NCI-H460 (cell line): Measurements from ENCODE around the gene TOM1. TPM values are rescaled to one million over a fixed set of nuclear protein-coding genes. Genes with fewer than 3 reads are reported as not detected.
A peak's percentile ranks its signal among the peaks of the same experiment; 100 is the strongest.

Experiments
- DNase-seq: peaks from one replicate; pipeline ENCODE4 v3.0.0-alpha.2; 2016; ENCODE audit warnings: low read depth; ENCODE audit errors: extremely low read depth
- total RNA-seq: library from RNA; depleted of rRNA; stranded (reverse); fragments of >200 nt; shearing (Covaris generic); gene quantifications from 2 replicates; pipeline ENCODE4 v1.2.3, GENCODE V29; 2014

TOM1 gene
- total RNA-seq, 1 experiment from 2014 or later, result 19.3 TPM

DNA sequence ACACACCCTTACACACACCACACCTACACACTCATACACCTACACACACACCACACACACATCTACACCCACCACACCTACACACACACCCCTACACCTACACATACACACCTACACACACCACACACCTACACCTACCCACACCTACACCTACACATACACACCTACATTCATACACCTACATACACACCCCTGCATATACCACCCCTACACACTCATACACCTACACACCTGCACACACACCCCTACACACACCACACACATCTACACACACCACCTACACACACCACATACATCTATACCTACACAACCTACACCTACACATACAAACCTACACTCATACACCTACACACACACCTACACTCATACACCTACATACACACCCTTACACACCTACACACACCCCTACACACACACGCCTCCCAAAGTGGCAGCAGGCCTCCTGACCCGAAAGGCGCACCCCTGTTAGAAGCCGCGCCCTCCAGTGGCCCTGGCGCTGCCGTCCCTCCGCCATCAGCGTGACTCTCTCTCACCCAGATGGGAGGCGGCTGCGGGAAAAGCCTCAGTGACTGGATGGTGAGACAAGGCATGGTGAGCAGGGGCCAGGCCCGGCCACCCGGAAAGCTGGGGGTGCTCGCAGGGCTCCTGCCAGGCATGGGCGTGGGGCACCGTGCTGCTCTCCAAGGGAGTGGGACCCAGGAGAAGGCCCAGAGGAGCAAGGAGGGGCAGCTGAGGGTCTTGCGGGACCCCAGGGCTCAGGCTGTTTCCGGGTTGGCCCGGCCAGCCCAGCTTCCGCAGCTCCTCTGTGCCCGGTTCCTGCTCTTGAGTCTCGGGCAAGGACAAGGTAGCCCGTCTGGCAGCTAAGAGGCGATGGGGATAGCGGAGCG is 44.2 kb downstream of the TOM1 start:
- no peak for DNase-seq

DNA sequence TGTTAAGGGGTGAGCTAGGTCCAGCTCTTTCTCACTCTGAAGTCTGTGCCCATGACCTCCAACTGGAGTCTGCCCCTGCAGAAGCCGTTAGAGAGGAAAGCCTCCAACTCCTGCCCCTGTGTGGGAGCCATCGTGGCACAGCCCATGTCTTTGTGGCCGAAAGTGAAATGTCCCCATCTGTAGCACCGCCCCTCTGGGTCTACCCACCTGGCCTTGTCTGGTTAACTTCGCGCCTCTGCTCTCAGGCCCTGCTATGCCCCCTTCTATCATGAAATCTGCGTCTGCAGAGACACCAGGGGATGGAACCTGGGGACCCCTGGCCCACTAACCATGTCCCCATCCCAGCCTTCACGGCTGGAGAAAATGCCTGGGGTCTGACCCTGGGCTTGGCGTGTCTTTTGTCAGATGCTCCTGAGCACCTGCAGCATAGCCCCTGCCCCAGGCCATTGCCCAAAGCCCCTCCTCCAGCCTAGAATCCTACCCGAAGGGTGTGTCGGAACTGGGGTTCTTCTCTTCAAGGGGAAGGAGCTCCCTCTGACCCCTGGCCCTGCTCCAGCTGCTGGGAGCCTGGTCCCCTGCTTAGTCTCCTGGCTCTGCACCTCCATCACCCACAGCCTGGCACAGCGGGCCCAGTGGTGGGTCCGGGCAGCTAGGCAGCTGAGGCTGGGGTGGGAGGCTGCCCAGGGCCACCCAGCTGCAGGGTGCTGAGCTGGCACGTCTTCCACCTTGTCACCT is 45.4 kb downstream of the TOM1 start:
- no peak for DNase-seq

DNA sequence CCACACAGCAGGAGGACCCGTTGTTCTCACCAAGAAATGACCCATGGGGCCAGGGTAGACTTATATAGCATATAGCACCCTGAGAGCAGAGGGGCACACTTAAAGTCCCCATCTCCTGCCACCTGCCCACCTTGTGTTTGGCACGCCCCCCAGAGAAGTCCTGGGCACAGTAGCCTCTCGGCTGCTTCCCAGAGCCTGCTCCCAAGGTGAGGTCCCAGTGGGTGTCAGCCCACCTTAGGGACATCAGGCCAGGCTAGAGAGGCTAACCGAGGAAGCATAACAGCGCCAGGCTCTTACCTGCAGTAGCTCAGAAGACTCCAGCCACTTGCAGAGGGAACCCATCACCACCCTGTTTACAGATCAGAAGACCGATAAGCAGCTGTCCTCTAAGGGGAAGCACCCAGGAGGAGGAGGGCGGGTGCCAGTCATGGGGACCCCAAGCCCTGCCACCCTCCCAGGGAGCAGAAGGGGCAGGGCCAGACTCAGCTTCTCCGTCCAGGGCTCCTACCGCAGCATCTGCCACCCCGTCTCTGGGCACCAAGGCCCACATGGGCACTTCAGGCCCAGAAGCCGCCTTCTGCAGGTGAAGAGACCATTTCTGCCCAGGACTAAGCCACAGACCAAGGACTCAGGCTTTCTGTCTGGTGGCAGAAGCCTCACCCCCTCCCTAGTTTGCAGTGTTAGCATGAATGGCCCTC is 46.3 kb downstream of the TOM1 start:
- DNase-seq, result no peak

DNA sequence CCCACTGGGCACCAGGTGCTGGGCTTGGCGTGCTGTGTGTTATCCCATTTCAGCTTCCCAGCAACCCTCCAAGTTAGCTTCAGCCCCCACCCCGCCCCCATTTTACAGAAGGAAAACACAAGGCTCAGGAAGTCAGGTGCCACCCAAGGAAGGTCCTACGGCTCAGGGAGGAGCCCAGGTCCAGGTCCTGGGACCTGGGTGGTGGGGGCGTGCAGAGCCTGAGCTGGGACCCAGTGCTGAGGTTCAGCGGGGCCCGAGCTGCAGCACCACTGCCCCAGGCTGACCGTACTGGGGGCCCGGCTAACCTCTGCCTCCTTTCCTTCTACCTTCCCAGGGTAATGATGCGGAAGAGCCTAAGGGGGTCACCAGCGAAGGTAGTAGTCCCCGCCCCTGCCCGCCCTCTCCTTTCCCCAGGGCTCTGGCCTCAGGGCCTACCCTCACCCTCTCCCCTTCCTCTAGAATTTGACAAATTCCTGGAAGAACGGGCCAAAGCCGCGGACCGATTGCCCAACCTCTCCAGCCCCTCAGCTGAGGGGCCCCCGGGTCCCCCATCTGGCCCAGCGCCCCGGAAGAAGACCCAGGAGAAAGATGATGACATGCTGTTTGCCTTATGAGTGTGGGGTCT is 47.0 kb downstream of the TOM1 start:
- DNase-seq, result no peak

DNA sequence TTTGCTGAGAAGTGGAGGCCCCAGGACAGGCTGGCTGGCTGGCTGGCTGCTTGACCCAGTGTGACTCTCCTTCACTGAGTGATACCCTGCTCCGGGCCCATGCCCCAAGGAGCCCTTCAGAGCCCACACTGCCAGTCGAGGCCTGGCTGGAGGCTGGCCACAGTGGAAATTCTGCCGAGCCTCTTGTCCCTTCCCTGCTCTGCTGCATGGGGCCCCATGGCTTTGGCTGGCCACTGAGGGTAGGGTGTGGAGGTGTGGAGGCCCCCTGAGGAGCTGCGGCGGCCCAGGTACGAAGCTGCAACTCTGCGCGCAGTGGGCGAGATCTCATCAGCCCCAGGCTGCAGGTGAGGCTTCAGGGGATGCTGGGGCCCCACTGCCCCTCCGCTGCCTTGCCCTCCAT is 47.8 kb downstream of the TOM1 start:
- no peak for DNase-seq

DNA sequence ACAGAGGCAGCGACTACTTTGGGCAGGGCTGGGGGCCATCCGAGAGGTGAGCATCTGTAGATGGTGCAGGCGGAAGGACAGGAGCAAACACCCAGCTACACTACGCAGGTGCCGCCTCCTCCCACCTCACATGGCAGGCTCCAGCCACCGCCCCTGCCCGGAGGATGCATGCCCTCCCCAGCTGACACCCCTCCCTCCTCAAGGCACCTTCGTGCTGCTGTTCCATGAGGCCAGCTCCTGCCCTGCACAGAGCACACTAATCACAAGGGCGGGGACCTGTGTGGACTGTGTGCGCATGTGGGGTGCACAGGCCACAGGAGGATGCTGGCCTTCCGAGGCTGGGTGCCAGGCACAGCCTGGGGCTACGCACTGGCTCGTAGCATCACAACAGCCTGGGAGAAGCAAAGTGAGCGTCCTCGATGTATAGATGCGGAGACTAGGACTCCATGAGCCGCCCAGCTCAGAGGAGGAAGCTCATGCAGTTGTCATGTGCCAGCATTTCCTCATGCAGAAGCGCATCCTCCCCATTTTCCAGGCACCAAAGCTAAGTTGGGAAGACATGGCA is 48.4 kb downstream of the TOM1 start:
- no peak for DNase-seq

DNA sequence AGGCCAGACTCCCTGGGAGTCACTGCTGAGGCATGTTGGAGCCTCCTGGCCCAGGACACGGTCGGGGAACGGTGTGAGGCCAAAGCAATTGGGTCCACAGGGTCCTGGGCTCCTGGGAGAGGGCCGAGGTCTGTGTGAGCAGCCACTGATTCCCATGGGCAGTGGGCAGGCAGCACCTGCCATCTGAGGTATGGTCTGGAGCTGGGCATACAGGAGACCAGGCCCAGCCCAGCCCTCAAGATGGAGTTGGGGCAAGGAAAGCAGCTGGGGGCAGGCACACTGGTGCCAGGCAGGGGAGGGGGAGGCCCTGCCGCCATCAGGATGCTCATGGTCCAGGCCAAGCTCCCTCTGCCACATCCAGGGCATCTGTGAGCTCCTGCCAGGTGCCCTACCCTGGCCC is 49.0 kb downstream of the TOM1 start:
- no peak for DNase-seq

DNA sequence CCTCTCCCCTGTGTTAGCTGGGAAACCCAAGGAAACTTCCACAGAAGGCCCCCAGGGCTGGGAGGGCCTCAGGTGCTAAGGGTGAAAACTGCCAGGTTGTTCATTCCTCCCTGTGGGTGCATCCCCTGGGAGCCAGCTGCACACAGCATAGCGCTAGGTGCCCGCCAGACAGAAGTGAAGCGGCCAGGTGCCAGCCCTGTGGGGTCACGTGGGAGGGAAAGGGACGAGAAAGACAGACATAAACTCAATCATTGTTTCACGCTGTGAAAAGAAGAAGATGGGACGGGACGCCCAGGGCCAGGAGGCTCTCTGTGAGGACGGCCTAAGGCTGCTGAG is 49.6 kb downstream of the TOM1 start:
- no peak for DNase-seq

DNA sequence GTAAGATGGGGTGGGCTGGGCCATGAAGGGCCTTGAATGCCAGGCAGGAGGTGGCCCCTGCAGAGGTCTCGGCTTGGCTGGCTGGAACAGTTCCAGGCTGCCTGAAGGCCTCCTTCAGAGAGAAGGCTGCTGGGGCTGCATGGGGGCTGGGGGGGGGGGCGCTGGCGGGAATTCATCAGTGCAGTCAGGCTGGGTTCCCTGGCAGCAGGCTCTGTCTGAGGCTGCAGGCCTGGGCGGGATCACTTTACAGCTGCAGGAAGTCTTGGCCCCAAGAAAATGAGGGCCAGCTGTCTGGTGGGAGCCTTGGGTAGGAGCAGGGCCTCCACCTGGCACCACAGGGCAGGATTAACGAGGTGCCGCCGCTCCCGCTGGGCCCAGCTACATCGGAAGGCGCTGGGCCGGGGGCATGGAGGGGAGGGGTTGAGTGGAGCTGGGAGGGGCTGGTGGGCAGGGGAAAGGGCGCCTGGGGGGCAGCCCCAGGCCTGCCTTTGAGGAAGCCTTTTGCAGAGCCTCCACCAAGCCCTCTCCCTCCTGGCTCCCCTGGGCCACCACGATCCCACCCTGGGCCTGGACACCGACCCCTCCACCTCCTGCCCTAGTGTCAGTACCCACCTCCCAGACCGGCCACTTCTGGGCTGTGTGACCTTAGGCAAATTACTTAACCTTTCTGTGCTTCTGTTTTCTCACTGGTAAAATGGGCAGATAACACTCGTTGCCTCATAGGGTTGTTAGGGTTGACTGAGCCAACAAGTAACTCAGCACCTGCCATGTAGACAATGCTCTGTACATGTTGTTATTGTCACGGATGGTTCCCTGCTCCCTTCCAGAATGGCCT is 50.2 kb downstream of the TOM1 start:
- DNase-seq, result no peak

DNA sequence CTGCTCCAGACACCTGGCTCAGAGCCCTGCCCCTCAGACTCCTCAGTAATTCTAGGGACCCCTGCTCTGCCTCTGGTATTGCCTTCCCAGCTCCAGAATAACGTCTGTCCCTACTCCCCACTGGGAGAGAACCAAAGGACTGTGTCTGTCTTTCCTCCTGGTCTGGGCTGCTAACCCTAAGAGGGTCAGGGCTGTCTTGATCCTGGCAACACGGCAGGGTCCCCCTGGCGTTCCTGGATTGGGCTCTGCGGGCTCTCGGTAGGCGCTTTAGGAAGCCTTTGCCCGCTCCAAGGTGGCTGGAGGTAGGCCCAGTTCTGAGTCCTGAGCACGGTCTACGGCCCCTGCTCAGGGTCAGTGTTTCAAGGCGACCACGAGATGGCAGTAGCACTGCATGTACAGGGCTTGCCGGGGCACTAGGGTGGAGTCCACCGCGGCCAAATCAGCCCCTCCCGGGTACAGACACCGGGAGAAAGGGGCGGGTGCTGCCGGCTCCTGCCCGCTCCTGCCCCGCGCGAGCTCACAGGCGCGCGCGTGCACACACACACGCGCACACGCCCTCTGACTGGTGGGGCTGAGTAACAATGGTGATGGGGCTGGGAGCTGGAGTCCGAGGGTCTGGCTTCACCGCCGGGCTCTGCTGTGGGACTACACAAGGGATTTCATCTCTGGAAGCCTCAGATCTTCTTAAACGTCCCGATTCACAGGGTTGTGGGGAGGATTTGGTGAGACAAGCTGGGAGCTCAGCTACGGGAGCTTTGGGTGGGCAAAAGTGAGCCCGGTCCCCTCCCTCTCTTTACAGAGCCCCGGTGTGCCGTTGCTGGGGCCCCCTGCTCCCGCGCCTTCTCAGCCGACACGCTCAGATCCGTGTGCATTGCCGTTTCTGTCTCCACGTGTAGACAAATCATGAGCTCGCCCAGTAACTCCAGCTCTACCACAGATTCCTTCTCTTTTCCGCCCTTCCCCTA is 51.1 kb downstream of the TOM1 start:
- DNase-seq, result peak; percentile 80

DNA sequence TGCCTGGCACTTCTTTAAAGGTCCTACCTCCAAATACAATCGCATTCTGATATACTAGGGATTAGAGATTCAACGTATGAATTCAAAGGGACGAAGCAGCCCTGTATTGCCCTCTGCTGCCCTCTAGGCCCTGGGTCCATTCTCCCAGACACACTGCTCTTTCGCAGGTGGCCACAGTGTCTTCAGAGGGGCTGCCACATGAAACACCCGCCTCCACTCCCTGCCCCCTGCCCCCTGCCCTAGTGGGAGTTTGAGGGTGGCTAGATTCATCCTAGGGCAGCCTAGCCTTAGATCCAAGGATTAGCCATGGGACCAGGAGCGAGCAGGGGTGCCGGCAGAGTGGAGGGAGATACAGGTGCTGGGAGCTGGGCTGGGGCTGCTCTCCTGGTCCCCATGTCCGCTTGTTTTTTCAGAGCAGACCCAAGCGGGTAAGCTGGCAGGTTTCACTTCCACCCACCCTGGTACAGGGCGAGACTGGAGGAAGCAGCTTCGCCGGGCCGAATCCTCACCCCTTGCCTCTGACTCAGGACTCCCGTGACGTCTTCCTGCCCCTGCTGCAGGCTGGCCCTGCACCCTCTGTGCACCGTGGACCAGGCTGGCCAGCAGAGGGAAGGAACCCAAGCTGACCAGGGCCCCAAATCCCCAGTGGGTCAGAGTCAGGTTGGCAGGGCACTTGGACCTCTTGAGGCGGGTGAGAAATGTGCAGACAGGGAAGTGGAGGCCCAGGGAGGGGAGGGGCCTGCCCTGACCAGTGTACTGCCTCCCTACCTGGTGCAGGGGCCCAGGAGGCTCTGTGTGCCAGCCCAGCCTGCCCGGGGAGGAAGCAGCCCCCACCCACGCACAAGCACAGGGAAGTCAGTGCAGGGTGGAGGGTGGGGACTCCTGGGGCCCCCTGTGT is 52.8 kb downstream of the TOM1 start:
- no peak for DNase-seq

DNA sequence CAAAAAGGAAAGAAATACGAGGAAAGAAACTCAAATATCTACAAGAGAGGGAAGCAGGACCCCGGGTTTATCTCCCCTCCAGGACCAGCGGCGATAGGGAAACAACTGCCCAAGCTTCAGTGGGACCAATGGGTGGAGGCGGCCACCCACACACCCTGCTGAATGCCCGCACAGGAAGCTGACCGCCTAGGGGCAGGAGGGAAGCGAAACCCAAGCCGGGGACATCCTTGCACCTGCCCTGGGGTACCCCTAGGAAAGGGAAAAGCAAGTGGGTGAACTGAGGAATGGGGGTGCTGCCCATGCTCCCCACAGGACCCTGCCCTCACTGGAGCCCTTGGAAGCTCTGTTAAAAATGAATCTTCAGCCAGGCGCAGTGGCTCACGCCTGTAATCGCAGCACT is 53.6 kb downstream of the TOM1 start:
- DNase-seq, result no peak

DNA sequence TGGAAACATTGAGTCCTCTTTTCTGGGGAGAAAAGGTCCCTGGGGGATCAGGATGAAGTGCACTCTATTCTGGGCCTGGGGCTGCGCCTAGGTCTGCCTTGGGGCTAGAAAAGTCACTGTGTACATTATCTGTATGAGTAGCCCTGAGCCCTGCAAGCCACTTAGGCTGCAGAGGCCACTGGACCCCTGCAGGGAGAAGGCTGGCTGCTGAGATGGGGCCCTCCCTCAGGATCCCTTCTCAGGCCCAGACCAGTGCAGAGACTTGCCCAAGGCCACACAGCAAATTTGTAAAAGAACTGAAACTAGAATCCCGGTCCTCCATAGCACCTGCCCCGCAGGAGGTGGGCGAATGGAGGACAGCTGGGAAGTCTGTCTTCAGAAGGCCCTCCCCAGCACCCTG is 54.4 kb downstream of the TOM1 start:
- DNase-seq, result no peak

DNA sequence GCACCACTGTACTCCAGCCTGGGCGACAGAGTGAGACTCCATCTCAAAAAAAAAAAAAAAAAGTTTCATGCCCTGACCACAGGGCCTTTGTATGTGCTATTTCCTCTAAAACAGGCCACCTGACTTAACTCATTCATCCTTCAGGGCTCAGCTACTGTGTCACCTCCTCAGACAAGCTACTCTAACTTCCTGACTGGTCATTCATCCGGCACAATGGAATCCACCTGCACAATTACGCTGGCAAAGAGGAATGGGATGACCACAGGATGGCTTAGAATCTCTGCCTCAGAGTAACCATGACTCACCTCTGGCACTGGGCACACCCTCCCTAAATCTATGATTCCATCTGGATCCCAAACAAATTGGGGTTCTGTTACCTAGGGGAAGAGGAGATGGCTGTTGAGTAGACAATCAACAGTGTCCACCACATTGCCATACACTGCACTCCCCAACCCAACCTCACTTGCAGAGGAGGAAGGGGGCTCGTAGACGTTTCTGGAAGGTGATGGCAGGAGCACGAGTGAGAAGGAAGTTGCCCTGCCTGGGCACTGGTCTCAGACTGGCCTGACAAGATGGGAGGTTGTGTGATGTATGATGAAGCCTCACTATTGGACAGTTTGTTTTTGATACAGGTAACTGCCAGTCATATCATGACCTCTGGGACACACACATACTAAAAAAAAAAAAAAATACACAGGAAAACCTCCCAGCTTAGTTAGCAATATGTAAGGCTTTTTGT is 58.4 kb downstream of the TOM1 start:
- no peak for DNase-seq

DNA sequence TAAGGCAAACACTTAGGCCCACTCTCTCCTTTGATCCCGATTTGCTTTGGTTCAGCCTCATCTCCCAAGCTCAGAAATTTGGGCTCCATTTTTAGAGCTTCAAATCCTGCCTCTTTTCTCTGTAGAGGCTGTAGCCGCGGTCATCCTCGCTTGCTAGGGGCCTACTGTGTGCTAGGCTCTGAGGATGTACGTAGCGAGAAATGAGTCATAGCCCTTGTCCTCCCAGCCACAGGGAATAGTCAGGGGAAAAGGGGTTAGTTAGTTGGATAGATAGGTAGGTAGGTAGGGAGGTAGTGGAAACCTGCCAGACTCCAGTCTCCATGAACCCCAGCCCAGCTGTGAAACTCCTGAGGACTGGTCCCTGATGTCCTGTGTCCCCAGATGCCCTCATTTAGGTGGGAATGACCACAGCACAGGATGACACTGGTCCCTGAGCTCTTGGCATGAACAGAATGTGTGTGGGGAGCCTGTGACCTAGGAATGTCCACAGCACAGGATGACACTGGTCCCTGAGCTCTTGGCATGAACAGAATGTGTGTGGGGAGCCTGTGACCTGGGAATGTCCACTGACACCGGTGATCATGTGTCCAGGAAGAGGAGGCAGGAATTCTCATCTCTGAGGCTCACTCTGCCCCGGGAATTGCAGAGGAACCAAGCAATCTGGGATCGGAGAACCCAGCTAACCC is 59.8 kb downstream of the TOM1 start:
- DNase-seq, result no peak

DNA sequence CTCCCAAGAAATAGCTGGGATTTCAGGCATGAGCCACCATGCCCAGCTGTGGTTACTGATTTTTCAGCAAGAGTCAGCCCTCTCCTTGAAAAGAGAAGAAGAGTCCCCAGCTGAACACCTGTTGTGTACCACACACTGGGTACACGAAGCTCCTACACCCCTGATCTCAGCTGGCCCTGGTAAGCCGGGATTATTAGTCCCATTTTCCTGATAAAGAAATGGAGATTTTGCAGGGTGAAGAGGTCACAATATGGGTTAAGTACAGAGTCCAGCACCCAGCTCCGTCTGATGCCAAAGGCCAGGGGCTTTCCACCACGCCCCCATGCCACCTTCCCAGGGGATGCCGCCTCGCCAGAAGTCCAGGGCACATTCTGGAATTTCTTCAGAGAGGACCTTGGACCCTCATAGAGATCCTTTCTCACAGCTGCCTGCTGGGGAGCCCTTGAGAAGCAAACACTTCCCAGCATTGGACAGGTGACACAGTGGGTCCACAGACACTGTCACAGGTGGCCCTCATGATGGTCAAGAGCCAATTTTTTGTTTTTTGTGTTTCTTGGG is 61.4 kb downstream of the TOM1 start:
- no peak for DNase-seq
